Ovary (tissue), 9 donors: ENCODE results near the gene EYS. TPM values are rescaled to one million over a fixed set of nuclear protein-coding genes. Genes with fewer than 3 reads are reported as not detected.

Experiments used
- DNase-seq, 5 donors: peaks; one replicate each; pipeline ENCODE4 v3.0.0-alpha.2; 2019 to 2020
- H3K27ac ChIP-seq, 2 donors: fragments of 200-600 bp; one replicate each; pipeline versions ENCODE4 v1.5.1 to v1.8.0; 2019 to 2022
- H3K27me3 ChIP-seq: fragments of 200-600 bp; one replicate; pipeline ENCODE4 v1.8.0; 2022
- H3K36me3 ChIP-seq: fragments of 200-600 bp; sonication (generic); one replicate; pipeline ENCODE4 v1.5.1; 2019
- H3K4me1 ChIP-seq: one replicate; pipeline ENCODE4 v1.8.1; 2013; ENCODE audit warnings: mild to moderate bottlenecking, moderate library complexity; ENCODE audit not compliant: insufficient read depth
- H3K4me3 ChIP-seq: fragments of 200-600 bp; sonication (generic); one replicate; pipeline ENCODE4 v1.5.1; 2017
- H3K9me3 ChIP-seq, 2 donors: fragments of 200-600 bp in 1 of 2; sonication (generic) in 1 of 2; one replicate each; pipeline versions ENCODE4 v1.5.1 to v1.8.1; 2013 to 2019; ENCODE audit warnings: mild to moderate bottlenecking in 1 of 2, moderate library complexity in 1 of 2
- EP300 ChIP-seq: sonication (generic); formaldehyde crosslinking; IDR thresholded peaks from one replicate; pipeline ENCODE4 v1.6.1; 2017; ENCODE audit warnings: antibody characterized with exemption
- POLR2A ChIP-seq: fragments of 450-650 bp; IDR thresholded peaks from one replicate; pipeline ENCODE4 v1.6.1; 2017; ENCODE audit warnings: antibody characterized with exemption, mild to moderate bottlenecking, moderate library complexity
- WGBS, 3 donors: extraction: QIAGEN DNeasy Blood & Tissue Kit in 1 of 3; methylation state at CpG; one replicate each; pipeline versions ENCODE4 v1.1.5 to v1.1.7; 2013 to 2017; 5-methylcytosine and 5-hydroxymethylcytosine counted together
- intact Hi-C, 4 donors: fragments of 100-400 bp; cut with DNase I; formaldehyde crosslinking; loops; one replicate each; pipeline versions ENCODE4 v1.11.0 to v1.15.1; 2022 to 2023
- polyA plus RNA-seq, 2 donors: library from polyadenylated mRNA; stranded (reverse); fragments of 200-250 nt in 1 of 2; fragments of 350-450 nt in 1 of 2; fragmentation: Illumina TruSeq in 1 of 2; extraction: RNeasy Lipid Tissue Mini Kit (QIAGEN cat#74804) in 1 of 2; gene quantifications; one replicate each; pipeline ENCODE4 v1.2.3, GENCODE V29; 2013 to 2014
- total RNA-seq, 7 donors: library from RNA; depleted of rRNA in 2 of 7; stranded (reverse); fragments of >200 nt in 2 of 7; fragmentation: NEBNext Ultra II Directional in 3 of 7; extraction: Animal tissue kit (Norgen Biotek cat#: 25700) in 3 of 7; gene quantifications; one replicate each; pipeline versions ENCODE4 v1.1.0 to v1.2.4, GENCODE V29; 2016 to 2023
- TF ChIP-seq, protein P1 (sequence below), 3 donors: fragments of 450-650 bp in 2 of 3; fragments of 200-600 bp in 1 of 3; IDR thresholded peaks; one replicate each; pipeline versions ENCODE4 v1.5.1 to v1.8.0; 2016 to 2022; ENCODE audit warnings: antibody characterized with exemption in 3 of 3, mild to moderate bottlenecking in 1 of 3
- donor health status: DM: no; HTN: no; CAD: no; lungs with moderate emphysema.
- donor health status: DM: no; HTN: no; CAD: no.
- donor health status: Bipolar disorder and iron deficiency.
- donor health status: DM: yes; HTN: yes; CAD: no.
- donor health status: DM: no; HTN: no; CAD: no.
- donor health status: DM: yes; HTN: yes; CAD: no.

The EYS gene
- total and polyA plus RNA-seq, 9 donors, result under 0.01 to 0.03 (median 0.01) TPM; not detected in 6

DNA sequence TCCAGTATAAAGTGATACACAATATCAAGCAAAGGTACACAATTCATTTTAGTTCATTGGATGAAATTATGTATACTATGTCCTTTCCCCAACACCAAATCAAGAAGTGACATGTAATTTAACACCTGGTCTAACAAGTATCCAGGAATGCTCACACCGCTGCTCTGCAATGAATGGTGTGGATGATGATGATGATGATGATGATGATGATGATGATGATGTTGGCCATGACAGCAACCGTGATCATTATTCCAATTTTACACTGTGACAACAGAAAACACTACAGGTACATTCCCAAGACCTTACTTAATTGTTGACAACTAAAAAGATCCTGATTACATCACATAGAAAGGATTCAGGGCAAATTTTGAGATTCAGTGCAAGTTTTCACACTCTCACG is 1449.4 kb downstream of the EYS start:
- WGBS, 3 donors, result 31 to 97% (median 32%) methylated on average over 3 of the region's 3 CpGs
- Histone ChIP-seq H3K4me3 (no peak overlapping the region), H3K4me1 (no peaks in the 10 kb centered on the region), H3K27me3 (no peaks in the 10 kb centered on the region), H3K9me3 (no peaks in the 10 kb centered on the region), H3K27ac (no peak overlapping the region), H3K36me3 (no peaks in the 10 kb centered on the region)
- TF ChIP-seq EP300 (no peak), POLR2A (no peak)
- TF ChIP-seq, protein P1, sequence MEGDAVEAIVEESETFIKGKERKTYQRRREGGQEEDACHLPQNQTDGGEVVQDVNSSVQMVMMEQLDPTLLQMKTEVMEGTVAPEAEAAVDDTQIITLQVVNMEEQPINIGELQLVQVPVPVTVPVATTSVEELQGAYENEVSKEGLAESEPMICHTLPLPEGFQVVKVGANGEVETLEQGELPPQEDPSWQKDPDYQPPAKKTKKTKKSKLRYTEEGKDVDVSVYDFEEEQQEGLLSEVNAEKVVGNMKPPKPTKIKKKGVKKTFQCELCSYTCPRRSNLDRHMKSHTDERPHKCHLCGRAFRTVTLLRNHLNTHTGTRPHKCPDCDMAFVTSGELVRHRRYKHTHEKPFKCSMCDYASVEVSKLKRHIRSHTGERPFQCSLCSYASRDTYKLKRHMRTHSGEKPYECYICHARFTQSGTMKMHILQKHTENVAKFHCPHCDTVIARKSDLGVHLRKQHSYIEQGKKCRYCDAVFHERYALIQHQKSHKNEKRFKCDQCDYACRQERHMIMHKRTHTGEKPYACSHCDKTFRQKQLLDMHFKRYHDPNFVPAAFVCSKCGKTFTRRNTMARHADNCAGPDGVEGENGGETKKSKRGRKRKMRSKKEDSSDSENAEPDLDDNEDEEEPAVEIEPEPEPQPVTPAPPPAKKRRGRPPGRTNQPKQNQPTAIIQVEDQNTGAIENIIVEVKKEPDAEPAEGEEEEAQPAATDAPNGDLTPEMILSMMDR (IDR thresholded peaks at IDR 0.05), result no peak
- intact Hi-C loops, result no loop called here
- no peak for DNase-seq

DNA sequence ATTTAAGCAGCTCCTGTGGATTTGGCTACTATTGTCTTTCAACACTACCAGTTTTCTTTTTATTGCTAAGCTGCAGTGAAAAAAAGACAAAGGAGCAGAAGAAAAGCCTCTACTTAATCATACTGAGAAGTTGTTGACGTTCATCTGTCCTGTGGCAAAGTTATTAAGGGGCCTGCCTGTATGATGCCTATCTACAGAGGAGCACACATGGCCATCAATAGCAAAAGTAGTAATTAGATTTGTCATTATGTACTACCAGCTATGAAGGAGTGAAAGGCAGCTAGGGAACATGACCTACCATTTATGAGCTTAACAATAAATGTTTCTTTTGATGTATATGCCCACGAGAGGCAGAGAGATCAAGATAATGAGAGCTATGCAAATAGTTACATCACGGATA is 1450.5 kb downstream of the EYS start:
- H3K36me3 ChIP-seq, result no peaks in the 10 kb centered on the region
- no peaks in the 10 kb centered on the region for H3K27me3 ChIP-seq
- DNase-seq, result no peak
- no peak overlapping the region for H3K27ac ChIP-seq
- H3K4me1 ChIP-seq, result no peaks in the 10 kb centered on the region
- no peaks in the 10 kb centered on the region for H3K9me3 ChIP-seq
- H3K4me3 ChIP-seq, result no peak overlapping the region
- TF ChIP-seq, protein P1 (IDR thresholded peaks at IDR 0.05), result no peak
- intact Hi-C loops, result no loop called here
- 77 to 82% (median 79%) methylated on average over 3 of the region's 3 CpGs for WGBS, 3 donors

DNA sequence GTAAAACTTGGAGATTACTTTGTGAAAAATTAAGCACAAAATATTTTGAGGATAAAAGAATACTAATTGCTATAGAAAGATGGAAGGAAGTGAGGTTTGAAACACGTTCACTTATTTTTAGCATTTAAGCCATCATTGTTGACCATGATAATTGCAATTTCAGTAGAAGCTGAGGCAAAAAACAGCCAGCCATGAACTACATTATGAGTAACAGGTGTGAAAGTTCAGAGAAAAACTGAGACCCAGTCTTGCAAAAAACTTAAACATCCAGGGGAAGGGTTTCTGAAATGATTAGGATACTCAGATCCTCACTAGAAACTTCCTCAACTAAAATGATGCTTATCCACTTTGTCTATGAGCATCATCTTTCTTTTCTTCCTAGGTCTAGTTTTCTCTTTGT is 1452.0 kb downstream of the EYS start:
- no peaks in the 10 kb centered on the region for H3K9me3 ChIP-seq
- TF ChIP-seq EP300 (no peak), POLR2A (no peak)
- TF ChIP-seq, protein P1 (IDR thresholded peaks at IDR 0.05), result no peak
- H3K27me3 ChIP-seq, result no peaks in the 10 kb centered on the region
- no peak for DNase-seq
- no peak overlapping the region for H3K4me3 ChIP-seq
- H3K36me3 ChIP-seq, result no peaks in the 10 kb centered on the region
- intact Hi-C loops, result no loop called here
- WGBS, 3 donors, result 74 to 86% (median 79%) methylated on average over 1 of the region's 1 CpG
- H3K27ac ChIP-seq, result no peak overlapping the region
- H3K4me1 ChIP-seq, result no peaks in the 10 kb centered on the region

DNA sequence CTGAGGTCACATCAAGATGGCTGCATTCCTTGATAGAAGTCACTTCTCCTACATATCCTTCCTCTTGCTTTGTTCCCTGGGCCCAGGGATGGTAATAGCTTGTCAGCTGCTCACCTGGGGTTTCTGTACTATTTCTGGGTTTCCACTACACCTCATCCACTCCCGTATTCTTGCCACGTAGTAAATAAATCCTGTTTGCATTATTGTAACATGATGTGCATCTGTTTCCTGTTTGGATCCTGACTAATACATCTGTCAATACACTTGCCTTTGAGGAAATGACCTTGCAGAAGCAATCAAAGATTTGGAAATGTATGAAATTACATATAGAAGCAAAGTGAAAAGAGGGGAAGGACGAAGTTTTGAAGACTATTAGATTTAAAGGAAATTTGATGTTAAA is 1452.5 kb downstream of the EYS start:
- 64 to 79% (median 75%) methylated on average over 3 of the region's 3 CpGs for WGBS, 3 donors
- no peaks in the 10 kb centered on the region for H3K4me1 ChIP-seq
- intact Hi-C loops, result no loop called here

More for the DNA sequence above, 1452.5 kb downstream of the EYS start:
- H3K9me3 ChIP-seq, result no peaks in the 10 kb centered on the region
- H3K36me3 ChIP-seq, result no peaks in the 10 kb centered on the region
- H3K4me3 ChIP-seq, result no peak overlapping the region
- DNase-seq, result no peak
- no peak overlapping the region for H3K27ac ChIP-seq
- TF ChIP-seq, protein P1 (IDR thresholded peaks at IDR 0.05), result no peak
- no peak for TF ChIP-seq POLR2A
- no peak for TF ChIP-seq EP300
- no peaks in the 10 kb centered on the region for H3K27me3 ChIP-seq
